Activated CD4-positive, alpha-beta T cell treated with anti-CD3 and anti-CD28 coated beads for 4 hours (primary cell): ENCODE results near the gene TACR1.

Experiments used
- DNase-seq, 2 donors: peaks; one replicate each; pipeline ENCODE4 v3.0.0-alpha.2; 2020

TACR1 gene

GRCh38 chr2:75139171-75139570 lies 60.1 kb downstream of the TACR1 start:
- DNase-seq = no peak

- DNase-seq = no peak
These were observed 60.8 kb downstream of the TACR1 start for GRCh38 chr2:75138528-75138927.

- DNase-seq = no peak
These were observed 63.4 kb downstream of the TACR1 start for GRCh38 chr2:75135776-75136400.

GRCh38 chr2:75134860-75135259 lies 64.5 kb downstream of the TACR1 start:
- DNase-seq = no peak

GRCh38 chr2:75133621-75134570 lies 65.4 kb downstream of the TACR1 start:
- DNase-seq = no peak

DNA sequence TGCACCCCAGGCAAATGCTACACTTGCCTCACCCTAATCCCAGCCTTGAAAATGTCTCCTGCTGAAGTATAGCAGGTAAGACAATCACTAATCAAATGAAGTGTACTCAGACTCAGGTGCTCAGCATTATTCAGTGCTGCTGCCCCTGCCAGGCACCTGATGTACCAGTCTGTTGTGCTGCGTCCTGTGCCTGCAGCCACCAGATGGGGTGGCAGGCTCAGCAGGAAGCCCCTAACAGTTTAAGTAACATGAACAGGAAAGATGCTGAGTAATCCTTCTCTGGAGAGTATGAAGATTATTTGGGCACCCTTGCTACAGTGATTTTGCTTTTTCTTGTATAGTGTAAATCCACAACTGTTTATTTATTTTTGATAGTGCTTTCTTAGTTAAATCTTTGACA lies 69.1 kb downstream of the TACR1 start:
- DNase-seq = no peak

- no peak for DNase-seq
These were observed 75.4 kb downstream of the TACR1 start for GRCh38 chr2:75123876-75124275.

GRCh38 chr2:75113231-75113869 lies 86.0 kb downstream of the TACR1 start:
- no peak for DNase-seq

- DNase-seq = no peak
These were observed 90.3 kb downstream of the TACR1 start for GRCh38 chr2:75108937-75109482.

GRCh38 chr2:75102011-75102410 lies 97.3 kb downstream of the TACR1 start:
- DNase-seq = no peak

GRCh38 chr2:75100801-75101151 lies 98.5 kb downstream of the TACR1 start:
- DNase-seq = no peak

- no peak for DNase-seq
These were observed 99.1 kb downstream of the TACR1 start for GRCh38 chr2:75100011-75100800.

GRCh38 chr2:75099521-75099922 lies 99.8 kb downstream of the TACR1 start:
- no peak for DNase-seq

- no peak for DNase-seq
These were observed 100.5 kb downstream of the TACR1 start for GRCh38 chr2:75098856-75099255.

GRCh38 chr2:75097831-75098230 lies 101.5 kb downstream of the TACR1 start:
- no peak for DNase-seq

DNA sequence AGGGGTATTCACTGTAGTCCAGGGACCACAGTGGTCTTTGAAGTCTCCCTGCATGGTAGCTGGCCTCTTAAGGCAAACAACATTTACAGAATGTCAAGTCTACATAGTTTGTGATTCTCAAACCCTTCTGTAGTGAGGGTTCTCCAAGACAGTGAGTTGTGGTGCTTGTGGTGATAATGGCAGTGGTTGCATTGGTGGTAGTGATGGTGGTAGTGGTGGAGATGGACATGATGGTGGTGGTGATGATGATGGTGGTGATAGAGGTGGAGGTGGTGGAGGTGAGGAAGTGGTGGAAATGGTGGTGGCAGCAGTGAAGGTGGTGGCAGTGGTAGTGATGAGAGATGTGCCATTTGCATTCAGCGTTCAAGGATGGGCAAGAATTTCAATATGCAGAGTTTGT lies 104.9 kb downstream of the TACR1 start:
- no peak for DNase-seq

DNA sequence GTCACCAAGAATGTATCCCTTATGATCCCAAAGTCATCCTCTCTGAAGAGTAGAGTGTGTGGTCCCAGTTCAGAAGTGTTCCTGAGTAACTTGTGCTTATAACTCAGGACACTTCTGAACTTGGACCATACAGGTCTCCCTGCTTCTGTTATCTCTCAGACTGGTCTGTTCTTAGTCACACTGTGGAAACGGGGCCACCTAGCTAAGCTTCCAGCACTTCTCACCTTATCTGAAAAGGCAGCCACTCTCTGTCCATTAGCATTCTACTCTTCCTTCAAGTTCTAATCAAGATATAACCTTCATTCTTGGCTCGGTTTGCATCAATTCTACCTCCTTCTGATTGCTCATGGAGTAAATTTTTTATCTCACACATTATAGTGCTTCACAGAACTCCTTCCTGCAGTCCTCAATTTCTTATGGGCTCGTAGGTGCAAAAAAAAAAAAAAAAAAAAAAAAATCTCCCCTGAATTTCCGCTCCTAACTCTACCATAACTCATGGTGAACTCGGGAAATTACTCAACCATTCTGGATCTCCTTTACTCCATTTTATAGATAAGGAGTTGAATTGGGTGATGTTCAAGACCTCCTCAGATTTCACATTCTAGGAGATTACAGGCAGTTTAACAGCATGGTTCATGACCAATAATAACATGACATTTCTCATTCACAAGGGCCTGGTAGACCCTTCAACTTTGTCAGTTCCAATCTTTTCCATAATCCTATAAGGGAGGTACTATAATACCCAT lies 108.4 kb downstream of the TACR1 start:
- DNase-seq = no peak

DNA sequence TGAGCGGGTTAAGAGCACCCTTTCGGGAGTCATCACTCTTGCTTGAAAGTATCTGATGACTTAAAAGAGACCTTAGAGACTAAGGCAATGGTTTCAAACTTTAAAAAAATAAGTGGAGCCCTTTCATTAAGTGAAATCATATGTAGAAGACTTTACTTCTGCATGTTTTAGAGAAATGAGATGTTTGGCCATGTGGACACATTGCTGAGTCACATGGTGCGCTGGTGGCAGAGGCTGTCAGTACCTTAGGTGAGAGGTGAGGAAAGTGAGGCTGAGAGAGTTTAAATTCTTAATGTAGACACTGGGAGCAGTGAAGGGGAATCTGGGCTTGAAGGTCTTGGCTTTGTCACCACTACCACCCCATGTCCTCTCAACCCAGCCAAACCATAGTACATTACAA lies 109.8 kb downstream of the TACR1 start:
- DNase-seq = no peak

GRCh38 chr2:75088791-75089190 lies 110.5 kb downstream of the TACR1 start:
- no peak for DNase-seq

DNA sequence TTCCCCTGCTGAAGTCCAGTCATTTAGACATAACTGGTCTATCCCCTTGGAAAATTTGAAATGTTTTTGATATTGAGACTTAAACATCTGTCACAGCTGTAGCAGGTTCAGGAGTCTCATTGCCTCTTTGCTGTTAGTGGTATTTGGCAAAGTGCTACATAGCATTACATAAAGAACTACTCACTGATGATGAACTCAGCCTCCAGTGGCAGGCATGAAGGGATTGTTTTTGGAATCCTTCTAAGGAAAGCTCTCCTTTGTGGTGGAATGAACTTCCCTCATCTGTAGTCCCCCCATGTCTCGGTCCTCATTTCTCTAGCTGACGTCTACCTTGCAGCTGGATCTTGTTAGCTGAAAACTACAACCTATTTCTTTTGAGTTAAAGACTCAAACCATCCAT lies 111.6 kb downstream of the TACR1 start:
- DNase-seq = no peak

DNA sequence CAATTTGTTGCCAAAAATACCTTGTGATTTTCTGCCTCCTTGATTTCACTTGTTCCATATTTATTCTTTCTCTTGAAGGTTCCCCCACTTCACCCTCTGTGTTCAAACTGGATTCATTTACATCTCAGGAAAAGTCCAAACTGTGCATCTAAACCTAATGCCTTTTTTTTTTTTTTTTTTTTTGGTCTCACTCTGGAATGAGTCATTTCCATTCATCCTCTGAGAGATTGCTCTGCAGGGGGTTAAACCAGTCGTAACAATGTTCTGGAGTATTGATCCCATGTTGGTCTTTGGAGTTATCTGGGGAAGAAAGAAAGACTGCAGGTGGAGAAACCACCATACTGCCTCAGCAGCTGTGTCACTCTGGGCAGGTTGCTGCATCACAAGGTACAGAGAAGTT lies 119.7 kb downstream of the TACR1 start:
- DNase-seq = no peak

- no peak for DNase-seq
These were observed 121.4 kb downstream of the TACR1 start for GRCh38 chr2:75077909-75078308.
